ENCODE measurements around the gene CELSR1. TPM values are rescaled to one million over a fixed set of nuclear protein-coding genes. Genes with fewer than 3 reads are reported as not detected.

The CELSR1 gene
- total RNA-seq, 2 experiments from 2014 or later: 0.04 to 0.14 TPM

- DNase-seq: no peak
- H3K4me1 Mint-ChIP-seq: peaks cover 10% of the 10 kb centered on the region
- no peaks in the 10 kb centered on the region for H3K36me3 Mint-ChIP-seq
- no peak overlapping the region for H3K4me3 Mint-ChIP-seq
- no peaks in the 10 kb centered on the region for H3K9me3 Mint-ChIP-seq
- peaks cover 44% of the 10 kb centered on the region for H3K27me3 Mint-ChIP-seq
- no peak overlapping the region for H3K27ac Mint-ChIP-seq
These were observed 2.4 kb downstream of the CELSR1 start for GRCh38 chr22:46534901-46535630.

DNA sequence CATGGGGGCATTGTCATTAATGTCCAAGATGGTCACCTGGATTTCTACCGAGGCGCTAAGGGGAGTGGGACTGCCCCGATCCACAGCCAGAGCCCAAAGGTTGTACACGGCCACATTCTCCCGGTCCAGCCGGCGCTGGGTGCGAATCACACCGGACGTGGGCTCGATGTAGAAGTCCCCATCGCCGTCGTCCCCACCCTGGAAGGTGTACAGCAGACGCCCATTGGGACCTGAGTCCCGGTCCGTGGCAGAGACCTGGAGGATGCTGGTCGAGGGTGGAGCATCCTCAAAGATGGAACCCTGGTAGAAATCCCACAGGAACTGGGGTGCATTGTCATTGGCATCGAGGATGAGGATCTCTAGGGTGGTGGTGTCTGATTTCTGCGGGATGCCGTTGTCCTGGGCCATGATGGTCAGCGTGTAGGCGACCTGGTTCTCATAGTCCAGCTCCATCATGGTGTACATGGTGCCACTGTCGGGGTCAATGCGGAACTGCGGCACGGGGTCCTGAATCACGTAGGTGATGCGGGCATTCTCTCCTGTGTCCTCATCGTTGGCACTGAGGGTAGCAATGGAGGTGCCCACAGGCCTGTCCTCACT is 3.1 kb downstream of the CELSR1 start:
- Mint-ChIP-seq H3K27ac (no peak overlapping the region), H3K4me1 (peaks cover 10% of the 10 kb centered on the region), H3K27me3 (peaks cover 37% of the 10 kb centered on the region), H3K36me3 (no peaks in the 10 kb centered on the region), H3K4me3 (no peak overlapping the region), H3K9me3 (no peaks in the 10 kb centered on the region)
- no peak for DNase-seq

- Mint-ChIP-seq H3K9me3 (no peaks in the 10 kb centered on the region), H3K36me3 (no peaks in the 10 kb centered on the region), H3K4me1 (peaks cover 4% of the 10 kb centered on the region), H3K27me3 (peaks cover 29% of the 10 kb centered on the region), H3K27ac (no peak overlapping the region), H3K4me3 (no peak overlapping the region)
- DNase-seq: no peak
These were observed 4.2 kb downstream of the CELSR1 start for GRCh38 chr22:46533070-46533833.

DNA sequence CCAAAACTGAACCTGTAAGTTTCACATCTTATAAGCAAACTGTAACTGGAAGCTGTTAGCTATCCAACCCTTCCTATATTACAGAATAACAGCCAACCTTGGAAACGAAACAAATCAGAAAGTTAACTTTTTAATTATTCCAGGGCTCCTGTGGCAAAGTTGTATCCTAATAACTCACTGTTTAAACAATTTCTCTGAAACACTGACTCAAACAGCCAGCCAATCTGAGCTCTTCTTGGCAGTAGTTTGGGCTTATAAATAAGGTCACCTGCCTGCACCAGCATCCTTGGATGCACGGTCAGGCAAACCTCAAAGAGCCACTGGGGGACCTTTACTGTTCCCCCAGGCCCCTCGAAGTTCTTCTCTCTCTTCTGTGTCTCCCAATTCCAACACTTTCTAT is 5.0 kb downstream of the CELSR1 start:
- Mint-ChIP-seq H3K4me3 (no peak overlapping the region), H3K9me3 (no peaks in the 10 kb centered on the region), H3K27me3 (peaks cover 30% of the 10 kb centered on the region), H3K27ac (no peak overlapping the region), H3K4me1 (peaks cover 4% of the 10 kb centered on the region), H3K36me3 (no peaks in the 10 kb centered on the region)
- no peak for DNase-seq

- Mint-ChIP-seq H3K36me3 (no peaks in the 10 kb centered on the region), H3K27ac (no peak overlapping the region), H3K4me3 (no peak overlapping the region), H3K4me1 (peaks cover 4% of the 10 kb centered on the region), H3K27me3 (peaks cover 33% of the 10 kb centered on the region), H3K9me3 (no peaks in the 10 kb centered on the region)
- DNase-seq: no peak
These were observed 5.7 kb downstream of the CELSR1 start for GRCh38 chr22:46531581-46532175.

- no peak overlapping the region for H3K4me3 Mint-ChIP-seq
- H3K36me3 Mint-ChIP-seq: no peaks in the 10 kb centered on the region
- peaks cover 21% of the 10 kb centered on the region for H3K27me3 Mint-ChIP-seq
- no peak for DNase-seq
- H3K27ac Mint-ChIP-seq: no peak overlapping the region
- peaks cover 4% of the 10 kb centered on the region for H3K4me1 Mint-ChIP-seq
- no peaks in the 10 kb centered on the region for H3K9me3 Mint-ChIP-seq
These were observed 9.3 kb downstream of the CELSR1 start for GRCh38 chr22:46528121-46528610.

GRCh38 chr22:46526244-46526839 is 11.1 kb downstream of the CELSR1 start:
- Mint-ChIP-seq H3K4me1 (peaks cover 4% of the 10 kb centered on the region), H3K27ac (peak overlapping the region; percentile 62), H3K9me3 (no peaks in the 10 kb centered on the region), H3K4me3 (no peak overlapping the region), H3K36me3 (no peaks in the 10 kb centered on the region), H3K27me3 (peaks cover 18% of the 10 kb centered on the region)
- DNase-seq: no peak

DNA sequence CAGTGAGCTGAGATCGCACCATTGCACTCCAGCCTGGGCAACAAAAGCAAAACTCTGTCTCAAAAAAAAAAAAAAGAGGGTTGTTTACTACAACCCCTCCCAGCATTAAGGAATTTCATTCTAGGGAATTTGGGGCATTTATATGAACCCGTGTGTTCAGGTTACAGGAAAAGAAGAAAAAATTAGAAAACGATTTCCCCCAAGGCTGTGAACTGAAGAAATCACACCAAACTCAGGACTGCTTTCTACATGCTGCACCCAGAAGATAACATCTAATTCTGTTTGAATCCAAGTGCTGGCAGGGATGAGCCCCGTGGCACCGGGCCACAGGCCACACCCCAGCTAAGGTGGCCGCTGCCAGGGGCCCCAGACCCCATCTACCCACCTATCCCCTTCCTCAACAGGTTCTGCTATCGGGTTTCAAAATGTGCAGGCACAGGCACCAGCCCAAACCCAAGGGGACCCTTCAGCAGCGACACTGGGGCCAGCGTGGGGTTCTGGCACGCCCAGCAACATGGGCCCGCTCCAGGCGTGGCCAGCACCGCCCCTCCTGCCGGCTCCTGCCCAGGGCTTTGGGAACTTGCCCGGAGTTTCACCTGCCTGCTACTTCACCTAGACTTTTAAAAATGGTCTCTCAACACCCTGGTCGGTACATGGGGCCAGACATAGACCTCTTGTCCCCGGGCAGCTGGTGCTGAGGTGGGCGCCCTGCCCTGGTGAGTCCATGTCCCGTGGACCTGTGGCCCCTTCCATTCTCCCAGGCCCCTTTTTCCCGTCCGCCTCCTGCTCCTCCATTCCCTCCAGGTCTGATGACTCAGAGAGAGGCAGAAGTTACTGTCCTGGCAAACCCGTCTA is 11.8 kb downstream of the CELSR1 start:
- no peak overlapping the region for H3K4me3 Mint-ChIP-seq
- H3K36me3 Mint-ChIP-seq: no peaks in the 10 kb centered on the region
- no peak for DNase-seq
- peaks cover 21% of the 10 kb centered on the region for H3K27me3 Mint-ChIP-seq
- H3K4me1 Mint-ChIP-seq: peaks cover 7% of the 10 kb centered on the region
- no peaks in the 10 kb centered on the region for H3K9me3 Mint-ChIP-seq
- no peak overlapping the region for H3K27ac Mint-ChIP-seq

GRCh38 chr22:46524203-46524740 is 13.1 kb downstream of the CELSR1 start:
- no peak for DNase-seq
- H3K4me1 Mint-ChIP-seq: peaks cover 7% of the 10 kb centered on the region
- H3K27me3 Mint-ChIP-seq: peaks cover 22% of the 10 kb centered on the region
- H3K27ac Mint-ChIP-seq: no peak overlapping the region
- no peak overlapping the region for H3K4me3 Mint-ChIP-seq
- no peaks in the 10 kb centered on the region for H3K36me3 Mint-ChIP-seq
- no peaks in the 10 kb centered on the region for H3K9me3 Mint-ChIP-seq

DNA sequence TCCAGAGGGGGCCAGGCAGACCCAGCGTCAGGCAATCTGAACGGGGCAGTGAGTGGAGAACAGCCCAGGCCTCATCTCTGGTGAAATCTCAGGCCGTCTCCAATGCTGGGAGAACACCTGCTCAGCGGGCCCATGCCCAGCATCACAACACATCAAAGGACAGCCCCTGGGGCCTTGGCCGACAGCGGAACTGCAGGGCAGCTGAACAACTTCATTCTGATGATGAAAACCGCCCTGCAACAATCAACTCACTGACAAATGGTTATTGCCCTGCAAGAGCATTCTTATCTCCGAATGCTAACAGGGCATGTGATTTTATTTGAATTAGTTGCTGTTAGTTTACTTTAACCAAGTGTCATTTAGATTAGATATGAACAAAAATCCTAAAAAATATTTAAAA is 14.6 kb downstream of the CELSR1 start:
- Mint-ChIP-seq H3K4me3 (no peak overlapping the region), H3K9me3 (no peaks in the 10 kb centered on the region), H3K36me3 (no peaks in the 10 kb centered on the region), H3K27ac (no peak overlapping the region), H3K4me1 (peaks cover 3% of the 10 kb centered on the region), H3K27me3 (peaks cover 16% of the 10 kb centered on the region)
- DNase-seq: no peak

DNA sequence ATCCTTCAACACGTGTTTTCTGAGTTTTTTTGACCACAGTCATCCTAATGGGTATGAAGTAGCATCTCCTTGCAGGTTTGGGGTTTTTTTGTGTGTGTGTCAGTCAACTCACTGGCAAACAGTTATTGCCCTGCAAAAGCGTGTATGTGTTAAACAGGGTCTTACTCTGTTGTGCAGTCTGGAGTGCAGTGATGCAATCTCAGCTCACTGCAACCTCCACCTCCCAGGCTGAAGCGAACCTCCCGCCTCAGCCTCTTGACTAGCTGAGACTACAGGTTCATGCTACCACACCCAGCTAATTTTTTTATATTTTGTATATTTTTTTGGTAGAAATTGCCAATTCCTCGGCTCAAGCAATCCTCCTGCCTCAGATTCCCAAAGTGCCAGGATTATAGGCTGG is 15.4 kb downstream of the CELSR1 start:
- Mint-ChIP-seq H3K4me1 (peaks cover 8% of the 10 kb centered on the region), H3K27ac (no peak overlapping the region), H3K27me3 (peaks cover 12% of the 10 kb centered on the region), H3K4me3 (no peak overlapping the region), H3K9me3 (no peaks in the 10 kb centered on the region), H3K36me3 (no peaks in the 10 kb centered on the region)
- DNase-seq: no peak

DNA sequence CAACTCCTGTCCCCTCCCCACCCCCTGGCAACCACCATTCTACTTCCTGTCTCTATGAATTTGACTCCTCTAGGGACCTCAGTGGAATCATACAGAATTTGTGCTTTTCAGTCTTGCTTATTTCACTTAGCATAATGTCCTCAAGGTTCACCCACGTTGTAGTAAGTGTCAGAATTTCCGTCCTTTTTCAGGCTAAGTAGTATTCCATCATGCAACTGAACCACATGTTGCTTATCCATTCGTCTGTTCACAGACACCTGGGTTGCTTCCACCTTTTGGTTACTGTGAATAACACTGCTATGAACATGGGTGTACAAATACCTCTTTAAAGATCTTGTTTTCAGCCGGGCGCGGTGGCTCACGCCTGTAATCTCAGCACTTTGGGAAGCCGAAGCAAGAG is 16.5 kb downstream of the CELSR1 start:
- Mint-ChIP-seq H3K4me3 (no peak overlapping the region), H3K4me1 (peaks cover 8% of the 10 kb centered on the region), H3K9me3 (no peaks in the 10 kb centered on the region), H3K27ac (no peak overlapping the region), H3K36me3 (no peaks in the 10 kb centered on the region), H3K27me3 (peaks cover 4% of the 10 kb centered on the region)
- DNase-seq: no peak

DNA sequence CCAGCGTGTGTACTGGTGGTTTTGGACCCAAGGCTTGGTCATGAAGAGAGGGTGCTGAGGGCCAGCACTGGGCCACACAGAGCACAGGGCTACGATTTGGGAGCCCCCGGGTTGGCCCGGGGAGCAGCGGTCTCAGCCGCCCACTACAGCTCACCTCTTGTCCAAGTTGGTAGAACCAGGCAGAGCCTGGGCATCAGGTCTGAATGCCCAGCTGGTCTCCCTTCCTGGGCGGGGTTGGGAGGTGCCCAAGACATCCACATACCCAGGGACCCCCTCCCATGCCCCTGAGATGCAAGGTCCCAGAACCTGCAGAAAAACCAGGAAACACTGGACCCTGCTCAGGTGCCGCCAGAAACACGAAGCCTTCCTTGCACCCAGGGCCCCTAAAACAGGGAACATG is 18.0 kb downstream of the CELSR1 start:
- Mint-ChIP-seq H3K27ac (no peak overlapping the region), H3K36me3 (no peaks in the 10 kb centered on the region)

More for the DNA sequence above, 18.0 kb downstream of the CELSR1 start:
- H3K27me3 Mint-ChIP-seq: peaks cover 4% of the 10 kb centered on the region
- peaks cover 9% of the 10 kb centered on the region for H3K4me1 Mint-ChIP-seq
- H3K4me3 Mint-ChIP-seq: no peak overlapping the region
- DNase-seq: no peak
- no peaks in the 10 kb centered on the region for H3K9me3 Mint-ChIP-seq

All from activated naive CD8-positive, alpha-beta T cell treated with anti-CD3 and anti-CD28 coated beads for 36 hours (primary cell).